DMS 273 treated with DMSO at 0.1 percent for 48 hours (cell line): ENCODE measurements around the gene SYT2.
"Not testable (repeated sequence)": the region's sequence is repeated elsewhere in the genome, so short reads cannot be mapped to it uniquely, and the experiment has no call there.

Experiments used
- DNase-seq: peaks from one replicate; lab custom pipeline; 2025; lab: John Stamatoyannopoulos, UW

SYT2 gene

DNA sequence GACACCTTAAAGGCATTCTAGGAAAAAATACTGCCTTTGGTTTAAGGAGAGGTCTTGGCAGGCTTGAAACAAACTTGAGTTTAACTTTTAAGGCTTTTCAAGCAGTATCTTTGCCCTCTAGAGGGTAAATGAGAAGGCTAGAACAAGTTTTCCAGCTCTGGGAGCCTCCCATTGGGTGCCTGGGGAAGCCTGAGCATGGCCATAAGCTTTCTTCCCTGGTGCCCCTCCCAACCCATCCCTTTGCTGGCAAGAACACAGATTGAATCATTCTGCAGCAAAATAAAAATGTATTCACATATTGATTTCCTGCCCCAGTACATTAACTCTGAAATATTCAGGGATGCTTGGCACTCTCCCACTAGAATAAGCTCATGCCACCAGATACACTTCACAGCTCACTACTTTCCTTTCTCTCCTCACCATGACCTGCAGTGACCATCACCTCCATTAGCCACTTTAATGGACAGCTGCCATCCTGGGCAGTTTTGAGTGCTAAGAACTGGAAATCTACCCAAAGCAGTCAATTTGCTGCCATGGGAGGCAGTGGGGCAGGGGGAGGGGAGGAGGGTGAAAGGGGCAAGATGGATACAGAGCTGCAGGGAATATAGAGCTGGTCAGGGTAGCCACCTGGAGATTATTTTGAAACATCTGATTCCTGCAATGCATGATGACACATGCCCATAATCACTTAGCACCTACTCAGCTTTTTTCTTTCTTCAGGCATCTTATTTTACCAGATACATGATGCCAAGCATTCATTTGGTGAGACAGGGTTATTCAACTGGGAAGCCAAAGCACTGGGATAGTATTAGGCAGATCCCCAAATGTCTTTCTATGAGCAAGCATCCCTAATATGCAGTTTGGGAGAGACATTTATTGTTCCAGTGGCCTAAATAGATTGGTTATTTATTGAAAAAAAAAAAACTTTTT lies 140.6 kb downstream of the SYT2 start:
- no peak for DNase-seq

DNA sequence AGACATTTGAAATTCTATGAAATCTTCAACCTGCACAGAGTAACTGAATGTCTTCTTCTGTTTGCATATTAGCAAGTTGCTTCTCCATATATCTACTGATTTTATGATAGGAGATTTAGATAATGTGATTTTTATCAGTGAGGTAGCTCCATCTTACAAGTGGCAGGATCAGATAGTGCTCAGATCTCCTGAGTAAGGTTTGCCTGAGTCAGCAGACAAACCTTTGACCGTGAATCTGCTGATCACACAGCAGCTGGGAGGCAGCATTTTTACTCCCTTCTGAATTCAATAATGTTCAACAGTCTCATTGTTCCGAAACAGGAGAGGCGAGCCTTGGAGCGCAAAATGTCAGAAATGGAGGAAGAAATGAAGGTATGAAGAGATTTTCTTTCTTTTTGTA lies 141.4 kb downstream of the SYT2 start:
- no peak for DNase-seq

DNA sequence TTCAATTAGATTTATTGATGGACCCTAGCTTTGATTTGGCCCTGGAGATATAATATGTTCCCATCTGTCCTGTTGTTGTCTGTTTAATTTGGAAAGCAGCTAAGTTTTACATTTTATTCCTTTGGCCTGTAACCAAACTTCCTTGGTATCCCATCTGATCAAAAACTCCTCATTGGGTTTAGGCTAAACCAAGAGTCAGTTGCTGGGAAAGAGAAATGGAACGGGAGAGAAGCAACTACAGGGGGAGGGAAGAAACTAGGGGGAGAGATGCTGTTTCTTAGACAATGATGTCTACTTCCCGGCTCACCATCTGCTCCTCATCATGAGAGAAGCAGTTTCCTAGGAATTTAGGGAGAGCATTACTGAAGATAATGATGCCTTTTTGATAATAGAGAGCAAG lies 141.8 kb downstream of the SYT2 start:
- no peak for DNase-seq

- DNase-seq, result no peak
Measured at GRCh38 chr1:202567738-202568137, 142.5 kb downstream of the SYT2 start.

- DNase-seq, result no peak
Measured at GRCh38 chr1:202565890-202566602, 144.2 kb downstream of the SYT2 start.

- no peak for DNase-seq
Measured at GRCh38 chr1:202564958-202565495, 145.2 kb downstream of the SYT2 start.

GRCh38 chr1:202563818-202564217 lies 146.4 kb downstream of the SYT2 start:
- DNase-seq, result no peak

- DNase-seq, result no peak
Measured at GRCh38 chr1:202562444-202563060, 147.7 kb downstream of the SYT2 start.

GRCh38 chr1:202561726-202562443 lies 148.4 kb downstream of the SYT2 start:
- DNase-seq, result no peak

DNA sequence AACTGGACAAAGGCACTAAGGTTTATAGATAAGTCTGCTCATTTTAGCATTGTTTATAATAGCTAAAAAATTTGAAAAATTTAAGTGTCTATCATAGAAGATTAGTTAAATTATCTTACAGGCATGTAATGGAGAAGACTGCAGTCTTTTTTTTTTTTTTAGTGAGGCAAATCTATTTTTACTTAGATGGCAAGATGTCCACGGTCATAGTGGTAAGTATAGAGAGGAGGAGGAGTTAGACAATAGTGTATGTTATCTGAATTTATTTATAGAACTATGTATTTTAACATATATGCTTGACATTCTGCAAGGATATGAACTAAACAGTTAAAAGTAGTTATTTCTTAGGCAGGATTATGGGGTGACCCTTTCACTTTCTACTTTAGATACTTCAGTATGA lies 149.0 kb downstream of the SYT2 start:
- no peak for DNase-seq

DNA sequence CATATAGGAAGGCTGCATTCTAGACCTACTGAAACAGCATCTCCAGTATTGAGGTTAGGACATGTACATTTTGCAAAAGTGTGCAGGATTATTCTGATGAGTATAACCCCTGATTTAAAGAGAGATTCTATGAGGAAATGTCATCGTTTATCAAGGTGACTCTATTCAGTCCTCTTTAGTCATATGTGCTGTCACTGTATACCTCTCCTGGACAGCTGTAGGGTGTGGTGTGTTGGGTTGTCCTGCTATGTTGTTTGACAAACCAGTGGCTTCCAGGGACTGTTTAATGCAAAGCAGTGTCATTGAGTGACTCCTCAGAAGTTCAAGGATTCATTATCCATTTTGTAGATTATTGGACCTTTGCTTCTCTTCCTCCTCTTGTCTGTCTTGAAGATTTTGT lies 152.6 kb downstream of the SYT2 start:
- not testable (repeated sequence) for DNase-seq

DNA sequence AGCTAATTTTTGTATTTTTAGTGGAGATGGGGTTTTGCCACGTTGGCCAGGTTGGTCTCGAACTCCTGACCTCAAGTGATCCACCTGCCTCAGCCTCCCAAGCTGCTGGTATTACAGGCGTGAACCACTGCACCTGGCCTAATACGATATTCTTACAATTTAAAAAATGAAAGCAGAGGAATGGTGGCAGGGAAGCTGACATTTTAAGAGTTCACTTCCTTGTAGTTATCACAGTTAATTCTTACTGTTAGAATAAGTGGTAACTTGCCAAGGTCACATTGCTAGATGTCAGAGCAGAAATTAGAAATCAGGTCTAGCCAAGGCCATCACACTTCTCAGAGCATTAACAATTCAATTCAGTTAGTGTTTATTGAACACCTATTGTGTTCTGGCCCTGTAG lies 154.2 kb downstream of the SYT2 start:
- not testable (repeated sequence) for DNase-seq

GRCh38 chr1:202554619-202555018 lies 155.6 kb downstream of the SYT2 start:
- not testable (repeated sequence) for DNase-seq

GRCh38 chr1:202553560-202554038 lies 156.7 kb downstream of the SYT2 start:
- DNase-seq, result no peak

GRCh38 chr1:202553078-202553477 lies 157.2 kb downstream of the SYT2 start:
- DNase-seq, result not testable (repeated sequence)

DNA sequence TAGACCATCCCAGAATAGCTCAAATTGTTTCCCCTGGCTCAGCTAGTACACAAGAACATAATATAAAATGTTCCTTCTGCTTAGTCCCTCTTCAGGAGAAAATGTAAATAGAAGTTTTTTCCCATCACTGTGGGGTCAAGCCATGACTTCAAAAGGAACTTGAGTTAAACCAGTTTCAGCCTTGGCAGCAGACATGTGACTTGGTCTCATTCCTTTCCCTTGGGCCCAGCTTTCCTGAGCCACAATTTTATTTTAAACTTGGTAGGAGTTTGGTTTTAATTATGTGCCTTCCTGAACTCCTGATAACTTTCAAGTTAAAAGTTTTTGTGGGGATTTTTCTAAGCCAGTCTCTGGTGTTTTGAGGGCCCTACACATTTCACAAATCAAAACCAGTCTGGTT lies 157.6 kb downstream of the SYT2 start:
- DNase-seq, result not testable (repeated sequence)

DNA sequence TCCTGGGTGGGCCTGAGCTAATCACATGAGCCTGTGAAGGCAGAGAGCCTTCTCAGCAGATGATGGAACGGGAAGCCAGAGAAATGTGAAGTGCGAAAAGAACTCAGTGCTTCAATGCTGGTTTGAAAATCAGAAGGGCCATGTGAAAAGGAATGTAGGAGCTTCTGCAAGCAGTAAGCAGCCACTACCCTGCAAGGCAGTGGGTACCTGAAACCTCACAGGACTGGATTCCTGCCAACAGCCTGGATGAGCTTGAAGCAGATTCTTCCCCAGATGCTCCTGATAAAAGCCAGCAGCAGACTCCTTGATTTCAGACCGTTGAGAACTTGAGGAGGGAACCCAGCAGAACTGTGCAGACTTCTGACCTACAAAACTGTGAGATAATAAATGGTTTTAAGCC lies 158.6 kb downstream of the SYT2 start:
- no peak for DNase-seq

DNA sequence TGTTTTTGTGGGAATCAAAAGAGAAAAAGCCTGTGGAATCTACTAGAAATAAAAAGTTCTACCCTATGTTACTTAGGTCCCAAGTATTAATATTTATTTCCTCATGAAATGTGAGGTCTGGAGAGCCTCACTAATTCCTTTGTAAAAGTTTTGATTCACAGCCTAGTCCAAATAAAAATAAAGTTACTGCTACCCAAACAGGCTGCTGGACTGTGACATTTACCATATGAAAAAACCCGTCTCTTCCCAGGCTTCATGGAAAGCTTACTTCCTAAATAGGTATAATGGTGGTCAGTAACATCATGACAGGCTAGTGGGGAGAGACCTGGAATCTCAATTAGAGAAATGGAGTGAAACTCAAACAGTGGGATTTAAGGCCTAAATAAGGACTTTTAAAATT lies 160.2 kb downstream of the SYT2 start:
- DNase-seq, result not testable (repeated sequence)

DNA sequence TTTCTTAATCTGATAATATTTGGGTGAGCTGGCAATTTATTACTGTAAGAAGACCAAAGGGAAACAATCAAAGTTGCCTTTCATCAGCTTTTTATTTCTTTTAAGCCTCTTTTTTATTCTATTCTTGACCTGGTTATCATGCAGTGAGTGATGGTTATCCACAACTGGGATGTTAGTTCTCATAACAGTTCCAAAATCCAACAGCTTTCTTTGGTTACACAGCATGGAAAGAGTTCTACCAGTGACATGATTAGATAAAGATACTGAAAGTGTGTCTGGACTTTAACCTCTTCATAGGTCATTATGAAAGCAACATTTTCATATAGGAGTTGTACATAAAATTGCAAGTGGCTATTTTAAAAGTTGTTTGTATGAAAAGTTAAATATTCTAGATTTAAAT lies 163.0 kb downstream of the SYT2 start:
- no peak for DNase-seq

- DNase-seq, result not testable (repeated sequence)
Measured at GRCh38 chr1:202546796-202547195, 163.5 kb downstream of the SYT2 start.

DNA sequence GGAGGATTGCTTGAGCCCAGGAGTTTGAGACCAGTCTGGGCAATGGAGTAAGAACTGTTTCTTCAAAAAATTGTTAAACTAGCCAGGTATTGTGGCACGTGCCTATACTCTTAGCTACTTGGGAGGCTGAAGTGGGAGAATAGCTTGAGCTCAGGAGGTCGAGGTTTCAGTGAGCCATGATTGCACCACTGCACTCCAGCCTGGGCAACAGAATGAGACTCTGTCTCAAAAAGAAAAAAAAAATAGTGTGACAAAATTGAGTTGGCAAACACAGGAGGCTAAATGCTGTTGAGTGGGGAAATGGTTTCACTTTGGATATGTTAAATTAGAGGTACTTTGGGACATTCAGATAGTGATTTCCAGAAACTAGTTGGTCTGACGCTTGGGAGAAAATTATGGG lies 163.9 kb downstream of the SYT2 start:
- not testable (repeated sequence) for DNase-seq
